ENCODE results near the gene HDLBP.
A peak's percentile ranks its signal among the peaks of the same experiment; 100 is the strongest.

- TF ChIP-seq CTCF (IDR thresholded peaks at IDR 0.05; ENCODE audit: low read depth, low read length) (no peak), POLR2A (IDR thresholded peaks at IDR 0.05; ENCODE audit: extremely low read depth, insufficient read length) (no peak), MAX (IDR thresholded peaks at IDR 0.05; ENCODE audit: low read depth, low read length) (0 out of 2 replicates have a peak, but pooled peaks have one; percentile 43)
Observed at GRCh38 chr2:241223211-241224017, 92.1 kb downstream of the HDLBP start.

Data from NB4 (cell line).